Activated T-cell treated with anti-CD3 and anti-CD28 coated beads for 1 hour (primary cell): ENCODE measurements around the gene FHIT.

Experiments used
- DNase-seq: peaks from one replicate; pipeline ENCODE4 v3.0.0-alpha.2; 2020; ENCODE audit warnings: low read depth

FHIT gene

GRCh38 chr3:61169621-61170251 lies 81.5 kb downstream of the FHIT start:
- no peak for DNase-seq

- DNase-seq: no peak
These were observed 83.0 kb downstream of the FHIT start for GRCh38 chr3:61168286-61168685.

- no peak for DNase-seq
These were observed 88.3 kb downstream of the FHIT start for GRCh38 chr3:61162965-61163364.

- DNase-seq: no peak
These were observed 92.6 kb downstream of the FHIT start for GRCh38 chr3:61158667-61159066.

GRCh38 chr3:61158216-61158615 lies 93.0 kb downstream of the FHIT start:
- DNase-seq: no peak

- DNase-seq: no peak
These were observed 93.8 kb downstream of the FHIT start for GRCh38 chr3:61157414-61157813.

GRCh38 chr3:61155701-61156292 lies 95.5 kb downstream of the FHIT start:
- no peak for DNase-seq

- no peak for DNase-seq
These were observed 96.6 kb downstream of the FHIT start for GRCh38 chr3:61154457-61155198.

- DNase-seq: no peak
These were observed 99.2 kb downstream of the FHIT start for GRCh38 chr3:61152071-61152470.

- no peak for DNase-seq
These were observed 102.0 kb downstream of the FHIT start for GRCh38 chr3:61149236-61149635.

- DNase-seq: no peak
These were observed 105.0 kb downstream of the FHIT start for GRCh38 chr3:61146010-61146890.

GRCh38 chr3:61141697-61142096 lies 109.6 kb downstream of the FHIT start:
- DNase-seq: no peak

GRCh38 chr3:61141227-61141626 lies 110.0 kb downstream of the FHIT start:
- DNase-seq: no peak

- DNase-seq: no peak
These were observed 111.6 kb downstream of the FHIT start for GRCh38 chr3:61139686-61140085.

GRCh38 chr3:61138401-61138800 lies 112.9 kb downstream of the FHIT start:
- no peak for DNase-seq

- DNase-seq: no peak
These were observed 115.1 kb downstream of the FHIT start for GRCh38 chr3:61136191-61136590.

GRCh38 chr3:61134532-61134931 lies 116.7 kb downstream of the FHIT start:
- DNase-seq: no peak

GRCh38 chr3:61132062-61132461 lies 119.2 kb downstream of the FHIT start:
- DNase-seq: no peak

- DNase-seq: no peak
These were observed 132.4 kb downstream of the FHIT start for GRCh38 chr3:61118830-61119229.

GRCh38 chr3:61117045-61117898 lies 134.0 kb downstream of the FHIT start:
- DNase-seq: no peak

GRCh38 chr3:61114316-61114953 lies 136.8 kb downstream of the FHIT start:
- no peak for DNase-seq
